Loucy (cell line): ENCODE measurements around the gene SLC25A42.
"Not testable (repeated sequence)": the region's sequence is repeated elsewhere in the genome, so short reads cannot be mapped to it uniquely, and the experiment has no call there.

Experiments
- H2AFZ ChIP-seq: fragments of 200-600 bp; sonication (generic); 2 replicates; pipeline ENCODE4 v1.6.0; 2016; ENCODE audit warnings: antibody characterized with exemption, mild to moderate bottlenecking, low read length, moderate library complexity
- H3F3A ChIP-seq: fragments of 200-600 bp; 2 replicates; pipeline ENCODE4 v1.6.0; 2016; ENCODE audit warnings: antibody characterized with exemption, low read depth, mild to moderate bottlenecking
- H3K27me3 ChIP-seq: fragments of 200-600 bp; sonication (generic); 2 replicates; pipeline ENCODE4 v1.6.1; 2014; ENCODE audit warnings: low read length, mild to moderate bottlenecking; ENCODE audit not compliant: insufficient read depth, poor library complexity, severe bottlenecking
- H3K36me3 ChIP-seq: fragments of 200-600 bp; sonication (generic); 2 replicates; pipeline ENCODE4 v1.6.1; 2016; ENCODE audit warnings: low read length; ENCODE audit not compliant: insufficient read depth
- H3K4me1 ChIP-seq: fragments of 200-600 bp; sonication (generic); 2 replicates; pipeline ENCODE4 v1.5.1; 2014; ENCODE audit warnings: low read length, mild to moderate bottlenecking; ENCODE audit not compliant: insufficient read depth, poor library complexity, severe bottlenecking
- H3K4me2 ChIP-seq: fragments of 200-600 bp; sonication (generic); 2 replicates; pipeline ENCODE4 v1.6.0; 2014; ENCODE audit warnings: antibody characterized with exemption, low read length, low read depth, mild to moderate bottlenecking; ENCODE audit not compliant: poor library complexity, severe bottlenecking
- H3K4me3 ChIP-seq: fragments of 200-600 bp; sonication (generic); 2 replicates; pipeline ENCODE4 v1.5.1; 2014; ENCODE audit warnings: low read length, mild to moderate bottlenecking, mixed read lengths; ENCODE audit not compliant: poor library complexity, severe bottlenecking
- H3K79me2 ChIP-seq: fragments of 200-600 bp; sonication (generic); 2 replicates; pipeline ENCODE4 v1.6.1; 2014; ENCODE audit warnings: low read length; ENCODE audit not compliant: insufficient read depth
- H3K9ac ChIP-seq: fragments of 200-600 bp; sonication (generic); 2 replicates; pipeline ENCODE4 v1.6.0; 2014; ENCODE audit warnings: mild to moderate bottlenecking, low read depth, low read length, moderate library complexity; ENCODE audit not compliant: poor library complexity, severe bottlenecking
- H3K9me2 ChIP-seq: fragments of 200-600 bp; sonication (generic); replicated peaks from 2 replicates; pipeline ENCODE4 v1.6.1; 2016; ENCODE audit warnings: low read depth, low read length, mixed read lengths
- H3K9me3 ChIP-seq: fragments of 200-600 bp; sonication (generic); 2 replicates; pipeline ENCODE4 v1.6.1; 2014; ENCODE audit warnings: mild to moderate bottlenecking, antibody characterized with exemption, low read length, low read depth; ENCODE audit not compliant: insufficient read depth
- H4K20me1 ChIP-seq: fragments of 200-600 bp; sonication (generic); 2 replicates; pipeline ENCODE4 v1.6.0; 2014; ENCODE audit warnings: antibody characterized with exemption, low read length, mild to moderate bottlenecking; ENCODE audit not compliant: insufficient read depth, poor library complexity, severe bottlenecking
- CTCF ChIP-seq: fragments of 200-600 bp; sonication (generic); conservative IDR thresholded peaks from 2 replicates; pipeline ENCODE4 v1.5.1; 2014; ENCODE audit warnings: mild to moderate bottlenecking, antibody characterized with exemption, low read length
- EZH2phosphoT487 ChIP-seq: fragments of 200-600 bp; IDR thresholded peaks from 2 replicates; pipeline ENCODE4 v1.6.1; 2018; ENCODE audit warnings: antibody characterized with exemption, mild to moderate bottlenecking, moderate library complexity, borderline replicate concordance

The SLC25A42 gene

GRCh38 chr19:19098084-19098702, 34.4 kb downstream of the SLC25A42 start:
- TF ChIP-seq CTCF, result no peak
- TF ChIP-seq EZH2phosphoT487, result no peak
- Histone ChIP-seq H3K4me3 (no peak overlapping the region), H3K27me3 (no peaks in the 10 kb centered on the region), H3K4me1 (no peaks in the 10 kb centered on the region), H3K4me2 (no peak overlapping the region), H3K36me3 (peaks cover 7% of the 10 kb centered on the region; the same call in 1 of the 2 replicates), H3K79me2 (no peaks in the 10 kb centered on the region), H3K9me3 (no peaks in the 10 kb centered on the region), H3F3A (no peaks in the 10 kb centered on the region), H3K9me2 (no peaks in the 10 kb centered on the region), H3K9ac (no peak overlapping the region), H2AFZ (no peak overlapping the region), H4K20me1 (no peaks in the 10 kb centered on the region)

- peaks cover 7% of the 10 kb centered on the region; the same call in 1 of the 2 replicates for H3K36me3 ChIP-seq
- H3K9me2 ChIP-seq, result no peaks in the 10 kb centered on the region
- no peaks in the 10 kb centered on the region for H3K4me1 ChIP-seq
- no peak for TF ChIP-seq EZH2phosphoT487
- no peak for TF ChIP-seq CTCF
- no peaks in the 10 kb centered on the region for H3K79me2 ChIP-seq
- no peaks in the 10 kb centered on the region for H3K27me3 ChIP-seq
- H3K4me2 ChIP-seq, result no peak overlapping the region
- H3K9me3 ChIP-seq, result no peaks in the 10 kb centered on the region
- no peak overlapping the region for H3K4me3 ChIP-seq
- H2AFZ ChIP-seq, result no peak overlapping the region
- no peaks in the 10 kb centered on the region for H4K20me1 ChIP-seq
- no peaks in the 10 kb centered on the region for H3F3A ChIP-seq
- H3K9ac ChIP-seq, result no peak overlapping the region
Observed at GRCh38 chr19:19098703-19099632, 35.2 kb downstream of the SLC25A42 start.

GRCh38 chr19:19101540-19101939, 37.7 kb downstream of the SLC25A42 start:
- Histone ChIP-seq H4K20me1 (no peaks in the 10 kb centered on the region), H3K4me2 (no peak overlapping the region), H3K9ac (no peak overlapping the region), H2AFZ (no peak overlapping the region), H3K36me3 (peaks cover 10% of the 10 kb centered on the region; the same call in 1 of the 2 replicates), H3K4me3 (no peak overlapping the region), H3K79me2 (no peaks in the 10 kb centered on the region), H3K4me1 (no peaks in the 10 kb centered on the region), H3K9me2 (no peaks in the 10 kb centered on the region), H3F3A (no peaks in the 10 kb centered on the region), H3K27me3 (no peaks in the 10 kb centered on the region), H3K9me3 (no peaks in the 10 kb centered on the region)
- no peak for TF ChIP-seq EZH2phosphoT487
- TF ChIP-seq CTCF, result no peak

- H3K4me2 ChIP-seq, H3K9me3 ChIP-seq: not testable (repeated sequence)
Observed at GRCh38 chr19:19102566-19102965, 38.8 kb downstream of the SLC25A42 start.

More at GRCh38 chr19:19102566-19102965, 38.8 kb downstream of the SLC25A42 start:
- not testable (repeated sequence) for H3K79me2 ChIP-seq, H4K20me1 ChIP-seq, H3K4me1 ChIP-seq, H2AFZ ChIP-seq, H3F3A ChIP-seq, H3K4me3 ChIP-seq, H3K9me2 ChIP-seq, H3K27me3 ChIP-seq, H3K9ac ChIP-seq
- H3K36me3 ChIP-seq, result peaks cover 10% of the 10 kb centered on the region; the same call in 1 of the 2 replicates
